ENCODE data around the gene SHROOM3. TPM values are rescaled to one million over a fixed set of nuclear protein-coding genes. Genes with fewer than 3 reads are reported as not detected.

SHROOM3 gene
- total RNA-seq, 1 experiment from 2014 or later: 27.6 TPM

DNA sequence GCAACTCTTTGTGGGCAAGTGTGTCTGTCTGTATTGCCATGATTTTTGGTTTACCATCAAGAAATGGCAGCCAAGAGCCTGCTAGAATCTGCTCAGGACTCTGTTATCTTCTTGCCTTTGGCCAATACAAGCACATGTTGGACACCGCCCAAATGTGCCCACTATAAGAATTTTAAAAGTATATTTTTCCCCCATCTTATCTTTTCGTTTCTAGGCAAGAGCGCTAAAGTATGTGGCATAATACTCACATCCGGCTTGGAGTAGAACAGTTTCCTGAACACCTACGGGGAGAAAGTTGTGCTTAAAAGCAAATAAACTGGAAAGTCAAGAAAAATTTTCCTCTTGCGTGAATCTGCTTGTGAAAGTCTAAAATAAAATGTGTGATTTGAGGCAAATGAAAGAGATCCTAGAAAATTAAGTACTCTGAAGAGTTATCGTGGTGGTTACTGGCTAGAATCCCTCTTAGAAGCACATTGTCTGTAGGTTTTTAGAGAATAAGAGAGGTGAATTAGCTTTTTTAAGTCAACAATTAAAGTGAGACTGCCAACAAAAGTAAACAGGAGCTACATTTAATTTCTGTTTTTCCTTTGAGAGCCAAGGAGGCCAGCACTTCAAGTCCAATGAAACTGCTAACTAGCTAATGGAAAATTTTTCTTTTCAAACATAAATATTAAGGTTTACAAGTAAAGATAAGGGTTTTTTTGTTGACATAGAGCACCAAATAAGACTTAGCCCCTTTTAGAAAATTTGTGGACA is 242.7 kb downstream of the SHROOM3 start:
- no peak overlapping the region for H3K4ac ChIP-seq (ENCODE audit: low read depth, low read length)
- H4K91ac ChIP-seq (ENCODE audit: insufficient read length, low read depth, low read length): no peak overlapping the region
- H3K18ac ChIP-seq (ENCODE audit: insufficient read length, low read depth, low read length): no peak overlapping the region
- no peak overlapping the region for H3K27ac ChIP-seq (ENCODE audit: insufficient read length, low read depth, low read length)
- H3K27me3 ChIP-seq (ENCODE audit: insufficient read depth, low read length): no peaks in the 10 kb centered on the region
- no peaks in the 10 kb centered on the region for H3K79me2 ChIP-seq (ENCODE audit: insufficient read depth, low read length)
- TF ChIP-seq, protein P1, sequence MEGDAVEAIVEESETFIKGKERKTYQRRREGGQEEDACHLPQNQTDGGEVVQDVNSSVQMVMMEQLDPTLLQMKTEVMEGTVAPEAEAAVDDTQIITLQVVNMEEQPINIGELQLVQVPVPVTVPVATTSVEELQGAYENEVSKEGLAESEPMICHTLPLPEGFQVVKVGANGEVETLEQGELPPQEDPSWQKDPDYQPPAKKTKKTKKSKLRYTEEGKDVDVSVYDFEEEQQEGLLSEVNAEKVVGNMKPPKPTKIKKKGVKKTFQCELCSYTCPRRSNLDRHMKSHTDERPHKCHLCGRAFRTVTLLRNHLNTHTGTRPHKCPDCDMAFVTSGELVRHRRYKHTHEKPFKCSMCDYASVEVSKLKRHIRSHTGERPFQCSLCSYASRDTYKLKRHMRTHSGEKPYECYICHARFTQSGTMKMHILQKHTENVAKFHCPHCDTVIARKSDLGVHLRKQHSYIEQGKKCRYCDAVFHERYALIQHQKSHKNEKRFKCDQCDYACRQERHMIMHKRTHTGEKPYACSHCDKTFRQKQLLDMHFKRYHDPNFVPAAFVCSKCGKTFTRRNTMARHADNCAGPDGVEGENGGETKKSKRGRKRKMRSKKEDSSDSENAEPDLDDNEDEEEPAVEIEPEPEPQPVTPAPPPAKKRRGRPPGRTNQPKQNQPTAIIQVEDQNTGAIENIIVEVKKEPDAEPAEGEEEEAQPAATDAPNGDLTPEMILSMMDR (conservative IDR thresholded peaks at IDR 0.05): no peak
- H2BK20ac ChIP-seq (ENCODE audit: low read depth, low read length, poor library complexity, severe bottlenecking): no peak overlapping the region
- H3K36me3 Mint-ChIP-seq (ENCODE audit: insufficient read depth in 1 of 3, low read depth in 3 of 3): no peaks in the 10 kb centered on the region
- H4K20me1 ChIP-seq (ENCODE audit: control insufficient read depth, insufficient read depth, insufficient read length): no peaks in the 10 kb centered on the region
- no peak overlapping the region for H2BK5ac ChIP-seq (ENCODE audit: insufficient read length, low read length)
- H3K9me3 Mint-ChIP-seq: no peaks in the 10 kb centered on the region
- H2BK15ac ChIP-seq (ENCODE audit: low read depth, low read length): no peak overlapping the region
- no peak overlapping the region for H2BK12ac ChIP-seq (ENCODE audit: insufficient read length, low read depth, low read length)
- no peak overlapping the region for H3K23ac ChIP-seq (ENCODE audit: insufficient read length, low read depth, low read length)
- WGBS (ENCODE audit: extremely low coverage, insufficient read length, low lambda C conversion rate): no CpG with 5 or more reads among the region's 7 CpGs
- no peaks in the 10 kb centered on the region for H3K9me3 ChIP-seq (ENCODE audit: control insufficient read depth, low read depth, low read length)
- no peak overlapping the region for H3K9ac ChIP-seq (ENCODE audit: extremely low read depth, insufficient read length, low read length)
- H2AFZ ChIP-seq (ENCODE audit: low read length): no peak overlapping the region
- H3K23me2 ChIP-seq (ENCODE audit: insufficient read length, low read depth, low read length, poor library complexity, severe bottlenecking): no peaks in the 10 kb centered on the region
- H3K79me1 ChIP-seq (ENCODE audit: insufficient read depth, low read depth, low read length, poor library complexity, severe bottlenecking): no peaks in the 10 kb centered on the region
- H3K4me2 ChIP-seq (ENCODE audit: insufficient read depth, insufficient read length, low read length): no peak overlapping the region
- no peak overlapping the region for H4K5ac ChIP-seq (ENCODE audit: insufficient read length, low read depth, low read length)
- no peak overlapping the region for H3K27ac Mint-ChIP-seq
- no peak overlapping the region for H2BK120ac ChIP-seq (ENCODE audit: low read depth, low read length, poor library complexity, severe bottlenecking)
- no peak overlapping the region for H3K56ac ChIP-seq (ENCODE audit: insufficient read length, low read depth, low read length)
- H4K8ac ChIP-seq (replicated peaks; ENCODE audit: insufficient read length, low read depth, low read length): no peak overlapping the region
- no peak for DNase-seq
- peaks cover 10 to 11% of the 10 kb centered on the region in 2 experiments; a peak in 3 of 4 replicates for H3K4me1 Mint-ChIP-seq
- H3K27me3 Mint-ChIP-seq (ENCODE audit: low read depth): no peaks in the 10 kb centered on the region
- H3K4me1 ChIP-seq (ENCODE audit: insufficient read depth, low read length): no peaks in the 10 kb centered on the region
- H3K14ac ChIP-seq (ENCODE audit: insufficient read depth, low read length): no peak overlapping the region
- H3T11ph ChIP-seq (ENCODE audit: low read length): no peak overlapping the region
- no peak overlapping the region for H2AK5ac ChIP-seq (ENCODE audit: insufficient read length, low read length)
- H3K4me3 Mint-ChIP-seq: no peak overlapping the region
